ENCODE measurements around the gene ZNF644. TPM values are rescaled to one million over a fixed set of nuclear protein-coding genes. Genes with fewer than 3 reads are reported as not detected.

ZNF644 gene
- polyA plus RNA-seq, 1 of the 3 experiments (the other 2 are of a cell fraction): 5.6 TPM

GRCh38 chr1:91012196-91012595 lies 9.6 kb downstream of the ZNF644 start:
- Histone ChIP-seq H3K4me1 (ENCODE audit: control insufficient read depth in 1 of 2, insufficient read depth in 2 of 2, low read depth in 1 of 2, low read length in 1 of 2) (peaks cover 0 to 10% of the 10 kb centered on the region in 2 experiments; a peak in 1 of 4 replicates), H3K4me3 (ENCODE audit: low read depth in 2 of 2, low read length in 1 of 2) (no peak overlapping the region), H4K20me1 (ENCODE audit: insufficient read depth) (peaks cover 86% of the 10 kb centered on the region), H3K9me3 (0 out of 2 replicates have a peak, but pooled peaks cover 4% of the 10 kb centered on the region), H3K79me2 (ENCODE audit: insufficient read depth) (peaks cover 100% of the 10 kb centered on the region), H3K27ac (ENCODE audit: low read depth in 2 of 2, low read length in 1 of 2) (no peak overlapping the region), H3K36me3 (replicated peaks in 1 of 2; ENCODE audit: control insufficient read depth in 1 of 2, insufficient read depth in 2 of 2, low read length in 1 of 2) (peaks cover 5 to 15% of the 10 kb centered on the region in 2 experiments), H2AFZ (ENCODE audit: low read depth) (no peak overlapping the region), H3K27me3 (ENCODE audit: insufficient read depth) (no peaks in the 10 kb centered on the region), H3K9ac (no peak overlapping the region), H3F3A (replicated peaks; ENCODE audit: insufficient read depth) (peaks cover 5% of the 10 kb centered on the region), H3K9me2 (no peaks in the 10 kb centered on the region), H3K4me2 (no peak overlapping the region)
- ChIA-PET CTCF (no interaction called here), POLR2A (no interaction called here)
- no peak for TF ChIP-seq YY1 (IDR thresholded peaks at IDR 0.05; ENCODE audit: low read depth)
- no peak for TF ChIP-seq SMC3 (IDR thresholded peaks at IDR 0.05; ENCODE audit: low read depth, low read length)
- TF ChIP-seq MEF2A (IDR thresholded peaks at IDR 0.05; ENCODE audit: borderline replicate concordance, low read depth): no peak
- TF ChIP-seq RCOR1 (IDR thresholded peaks at IDR 0.05; ENCODE audit: low read length): no peak
- no peak for TF ChIP-seq RAD21 (IDR thresholded peaks at IDR 0.05; ENCODE audit: low read length)
- 97% methylated on average over 4 of the region's 4 CpGs for WGBS (ENCODE audit: low lambda C conversion rate)
- DNase-seq: no peak

DNA sequence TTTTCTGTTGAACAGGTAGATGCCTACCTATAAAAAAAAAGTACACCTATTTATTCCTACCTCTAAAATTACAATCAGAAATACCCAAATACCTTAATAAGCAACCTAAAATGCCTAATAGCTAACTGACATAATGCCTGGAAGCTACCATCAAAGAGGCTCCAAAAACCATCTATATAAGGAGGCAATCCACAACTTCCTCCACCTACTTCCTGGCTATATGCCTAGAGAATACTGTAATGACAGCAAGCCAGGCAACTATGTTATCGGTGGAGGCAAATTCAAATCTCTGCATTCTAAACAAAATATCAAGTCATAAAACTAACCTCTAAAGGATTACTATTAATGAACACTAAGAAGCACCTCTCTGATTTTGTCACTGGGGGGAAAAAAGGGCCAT lies 10.1 kb downstream of the ZNF644 start:
- Histone ChIP-seq H3K27ac (ENCODE audit: low read depth in 2 of 2, low read length in 1 of 2) (no peak overlapping the region), H3K4me3 (ENCODE audit: low read depth in 2 of 2, low read length in 1 of 2) (no peak overlapping the region), H3K36me3 (replicated peaks in 1 of 2; ENCODE audit: control insufficient read depth in 1 of 2, insufficient read depth in 2 of 2, low read length in 1 of 2) (peaks cover 5 to 18% of the 10 kb centered on the region in 2 experiments), H3K4me2 (no peak overlapping the region), H3F3A (replicated peaks; ENCODE audit: insufficient read depth) (peaks cover 5% of the 10 kb centered on the region), H3K9me3 (0 out of 2 replicates have a peak, but pooled peaks cover 4% of the 10 kb centered on the region), H3K9ac (no peak overlapping the region), H3K9me2 (no peaks in the 10 kb centered on the region), H4K20me1 (ENCODE audit: insufficient read depth) (peaks cover 84% of the 10 kb centered on the region), H3K79me2 (ENCODE audit: insufficient read depth) (peaks cover 100% of the 10 kb centered on the region), H3K27me3 (ENCODE audit: insufficient read depth) (no peaks in the 10 kb centered on the region), H3K4me1 (ENCODE audit: control insufficient read depth in 1 of 2, insufficient read depth in 2 of 2, low read depth in 1 of 2, low read length in 1 of 2) (peaks cover 0 to 10% of the 10 kb centered on the region in 2 experiments; a peak in 1 of 4 replicates), H2AFZ (ENCODE audit: low read depth) (no peak overlapping the region)
- no peak for TF ChIP-seq ELF1 (IDR thresholded peaks at IDR 0.05)
- TF ChIP-seq CHD2 (IDR thresholded peaks at IDR 0.05; ENCODE audit: low read length, partially characterized antibody): no peak
- TF ChIP-seq, protein P1, sequence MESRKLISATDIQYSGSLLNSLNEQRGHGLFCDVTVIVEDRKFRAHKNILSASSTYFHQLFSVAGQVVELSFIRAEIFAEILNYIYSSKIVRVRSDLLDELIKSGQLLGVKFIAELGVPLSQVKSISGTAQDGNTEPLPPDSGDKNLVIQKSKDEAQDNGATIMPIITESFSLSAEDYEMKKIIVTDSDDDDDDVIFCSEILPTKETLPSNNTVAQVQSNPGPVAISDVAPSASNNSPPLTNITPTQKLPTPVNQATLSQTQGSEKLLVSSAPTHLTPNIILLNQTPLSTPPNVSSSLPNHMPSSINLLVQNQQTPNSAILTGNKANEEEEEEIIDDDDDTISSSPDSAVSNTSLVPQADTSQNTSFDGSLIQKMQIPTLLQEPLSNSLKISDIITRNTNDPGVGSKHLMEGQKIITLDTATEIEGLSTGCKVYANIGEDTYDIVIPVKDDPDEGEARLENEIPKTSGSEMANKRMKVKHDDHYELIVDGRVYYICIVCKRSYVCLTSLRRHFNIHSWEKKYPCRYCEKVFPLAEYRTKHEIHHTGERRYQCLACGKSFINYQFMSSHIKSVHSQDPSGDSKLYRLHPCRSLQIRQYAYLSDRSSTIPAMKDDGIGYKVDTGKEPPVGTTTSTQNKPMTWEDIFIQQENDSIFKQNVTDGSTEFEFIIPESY (IDR thresholded peaks at IDR 0.05; ENCODE audit: borderline replicate concordance, low read depth): no peak
- TF ChIP-seq TAF1 (IDR thresholded peaks at IDR 0.05; ENCODE audit: borderline replicate concordance, low read depth, low read length): no peak
- TF ChIP-seq MEF2A (IDR thresholded peaks at IDR 0.05; ENCODE audit: borderline replicate concordance, low read depth): no peak
- TF ChIP-seq GATA2 (CRISPR knock-in tag; IDR thresholded peaks at IDR 0.05): no peak
- TF ChIP-seq JUND (IDR thresholded peaks at IDR 0.05): no peak
- TF ChIP-seq USF1 (IDR thresholded peaks at IDR 0.05; ENCODE audit: borderline replicate concordance, low read depth): no peak
- TF ChIP-seq NFIC (IDR thresholded peaks at IDR 0.05; ENCODE audit: borderline replicate concordance): no peak
- TF ChIP-seq RAD21 (IDR thresholded peaks at IDR 0.05; ENCODE audit: low read length): no peak
- TF ChIP-seq, protein P2, sequence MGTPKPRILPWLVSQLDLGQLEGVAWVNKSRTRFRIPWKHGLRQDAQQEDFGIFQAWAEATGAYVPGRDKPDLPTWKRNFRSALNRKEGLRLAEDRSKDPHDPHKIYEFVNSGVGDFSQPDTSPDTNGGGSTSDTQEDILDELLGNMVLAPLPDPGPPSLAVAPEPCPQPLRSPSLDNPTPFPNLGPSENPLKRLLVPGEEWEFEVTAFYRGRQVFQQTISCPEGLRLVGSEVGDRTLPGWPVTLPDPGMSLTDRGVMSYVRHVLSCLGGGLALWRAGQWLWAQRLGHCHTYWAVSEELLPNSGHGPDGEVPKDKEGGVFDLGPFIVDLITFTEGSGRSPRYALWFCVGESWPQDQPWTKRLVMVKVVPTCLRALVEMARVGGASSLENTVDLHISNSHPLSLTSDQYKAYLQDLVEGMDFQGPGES (IDR thresholded peaks at IDR 0.05; ENCODE audit: low read depth, low read length): no peak
- TF ChIP-seq TCF12 (IDR thresholded peaks at IDR 0.05): no peak
- TF ChIP-seq RFX5 (IDR thresholded peaks at IDR 0.05; ENCODE audit: low read length): no peak
- TF ChIP-seq TEAD4 (IDR thresholded peaks at IDR 0.05; ENCODE audit: borderline replicate concordance, insufficient read depth): no peak
- TF ChIP-seq SIN3A (IDR thresholded peaks at IDR 0.05; ENCODE audit: borderline replicate concordance, low read depth, low read length): no peak
- POLR2A ChIA-PET: no interaction called here
- DNase-seq: no peak
- CTCF ChIA-PET: no interaction called here
- WGBS (ENCODE audit: low lambda C conversion rate): 93% methylated on average over 1 of the region's 1 CpG
